ENCODE measurements around the gene IDUA. TPM values are rescaled to one million over a fixed set of nuclear protein-coding genes. Genes with fewer than 3 reads are reported as not detected.

IDUA gene
- total RNA-seq, 1 donor from 2014 or later = 18.0 TPM

- peaks cover 4% of the 10 kb centered on the region for H3K4me1 Mint-ChIP-seq
- H3K27ac Mint-ChIP-seq (ENCODE audit: unreplicated experiment) = no peak overlapping the region
- DNase-seq (ENCODE audit: low read depth, low spot score) = no peak
- H3K9me3 Mint-ChIP-seq = no peaks in the 10 kb centered on the region
- H3K4me3 Mint-ChIP-seq = no peak overlapping the region
- TF ChIP-seq, protein P1, sequence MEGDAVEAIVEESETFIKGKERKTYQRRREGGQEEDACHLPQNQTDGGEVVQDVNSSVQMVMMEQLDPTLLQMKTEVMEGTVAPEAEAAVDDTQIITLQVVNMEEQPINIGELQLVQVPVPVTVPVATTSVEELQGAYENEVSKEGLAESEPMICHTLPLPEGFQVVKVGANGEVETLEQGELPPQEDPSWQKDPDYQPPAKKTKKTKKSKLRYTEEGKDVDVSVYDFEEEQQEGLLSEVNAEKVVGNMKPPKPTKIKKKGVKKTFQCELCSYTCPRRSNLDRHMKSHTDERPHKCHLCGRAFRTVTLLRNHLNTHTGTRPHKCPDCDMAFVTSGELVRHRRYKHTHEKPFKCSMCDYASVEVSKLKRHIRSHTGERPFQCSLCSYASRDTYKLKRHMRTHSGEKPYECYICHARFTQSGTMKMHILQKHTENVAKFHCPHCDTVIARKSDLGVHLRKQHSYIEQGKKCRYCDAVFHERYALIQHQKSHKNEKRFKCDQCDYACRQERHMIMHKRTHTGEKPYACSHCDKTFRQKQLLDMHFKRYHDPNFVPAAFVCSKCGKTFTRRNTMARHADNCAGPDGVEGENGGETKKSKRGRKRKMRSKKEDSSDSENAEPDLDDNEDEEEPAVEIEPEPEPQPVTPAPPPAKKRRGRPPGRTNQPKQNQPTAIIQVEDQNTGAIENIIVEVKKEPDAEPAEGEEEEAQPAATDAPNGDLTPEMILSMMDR (conservative IDR thresholded peaks at IDR 0.05) = no peak
- H3K27me3 Mint-ChIP-seq (ENCODE audit: low read depth) = peaks cover 10% of the 10 kb centered on the region
- H3K36me3 Mint-ChIP-seq (ENCODE audit: low read depth) = no peaks in the 10 kb centered on the region
These were observed 4.8 kb downstream of the IDUA start for GRCh38 chr4:991451-992296.

DNA sequence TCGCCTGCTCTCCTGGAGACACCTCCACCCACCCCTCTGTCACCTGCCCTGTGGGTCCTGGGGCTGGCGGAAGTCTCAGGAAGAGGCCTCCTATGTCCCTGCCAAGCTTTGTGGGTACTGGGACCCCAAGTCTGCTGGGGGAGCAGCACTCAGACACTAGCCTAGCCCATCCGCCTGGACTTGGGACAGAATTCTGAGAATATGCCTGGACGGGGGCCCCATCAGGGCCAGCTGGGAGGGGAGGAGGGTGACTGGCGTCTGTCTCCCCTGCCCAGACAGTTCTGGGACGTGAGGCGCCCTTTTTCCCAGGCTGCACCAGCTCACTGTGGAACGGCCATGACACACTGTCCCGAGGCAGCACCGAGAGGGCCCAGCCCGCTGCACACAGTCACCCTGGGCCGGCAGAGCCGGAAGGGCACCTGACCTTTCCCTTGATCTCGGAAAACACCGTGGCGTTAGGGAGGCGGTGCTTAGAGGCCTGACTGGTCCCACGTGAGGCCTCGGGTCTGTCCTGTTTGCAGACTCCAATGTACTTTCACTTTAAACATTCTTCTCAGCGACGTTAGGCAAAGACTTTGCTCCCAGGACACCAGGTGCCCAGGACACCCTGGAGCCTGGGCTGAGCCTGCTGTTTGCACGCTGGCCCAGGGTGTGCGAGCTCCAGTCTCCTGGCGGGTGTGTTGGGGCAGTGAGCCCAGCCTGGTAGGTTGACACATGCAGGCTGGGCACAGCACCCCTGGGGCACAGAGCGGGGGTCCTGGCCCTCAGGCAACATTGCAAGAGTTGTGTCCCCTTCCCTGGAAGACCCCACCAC lies 5.7 kb downstream of the IDUA start:
- no peak for DNase-seq (ENCODE audit: low read depth, low spot score)
- Mint-ChIP-seq H3K9me3 (no peaks in the 10 kb centered on the region), H3K4me1 (peaks cover 4% of the 10 kb centered on the region), H3K27me3 (ENCODE audit: low read depth) (peaks cover 14% of the 10 kb centered on the region), H3K36me3 (ENCODE audit: low read depth) (no peaks in the 10 kb centered on the region), H3K4me3 (peak overlapping the region; percentile 31), H3K27ac (ENCODE audit: unreplicated experiment) (no peak overlapping the region)
- TF ChIP-seq, protein P1 (conservative IDR thresholded peaks at IDR 0.05) = no peak

DNA sequence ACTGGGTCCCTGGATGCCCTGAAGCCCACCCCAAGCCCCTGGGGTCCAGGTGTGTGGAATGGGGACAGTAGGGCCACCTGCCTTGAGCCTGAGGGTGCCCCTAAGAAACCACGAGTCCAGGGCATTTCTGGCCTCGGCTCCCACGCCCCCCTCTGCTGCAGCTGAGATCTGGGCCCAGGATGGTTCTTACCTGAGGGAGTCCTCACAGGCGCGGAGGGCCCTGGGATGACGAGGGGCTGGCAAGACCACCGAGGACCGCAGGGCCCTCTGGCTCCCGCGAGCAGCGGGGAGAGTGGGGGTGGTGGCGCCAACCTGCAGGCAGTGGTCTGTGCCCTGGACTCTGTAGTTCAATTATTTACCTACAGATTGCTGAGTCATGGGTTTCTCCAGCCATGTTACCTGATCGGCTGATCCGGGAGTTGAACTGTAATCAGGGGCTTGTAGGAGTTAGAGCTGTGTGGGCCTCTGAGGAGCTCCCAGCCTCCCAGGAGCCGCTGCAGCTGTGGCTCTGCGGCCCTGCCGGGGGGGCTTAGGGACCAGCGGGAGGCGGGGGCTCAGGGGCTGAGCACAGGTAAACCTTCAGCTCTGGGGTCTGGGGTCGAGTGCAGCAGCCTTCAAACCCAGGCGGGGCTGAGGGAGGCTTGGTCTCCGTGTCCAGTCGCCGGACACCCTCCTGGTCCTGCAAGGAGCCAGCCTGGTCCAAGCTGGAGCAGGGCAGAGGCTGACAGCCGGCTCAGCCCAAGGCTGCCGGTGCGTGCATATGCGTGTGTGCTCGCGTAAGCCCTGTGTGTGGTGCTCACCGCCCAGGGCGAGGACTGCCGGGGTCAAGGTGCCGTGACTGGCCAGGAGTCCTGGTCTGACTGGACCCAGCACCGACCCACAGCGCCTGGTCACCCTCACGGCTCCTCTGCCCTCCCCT lies 6.5 kb downstream of the IDUA start, which contains the start of gene SLC26A1:
TSS of gene SLC26A1 (minus strand) at position 294 of the 919 bp plus-strand sequence. CDS start 1,701 bp downstream, outside the sequence.
- Mint-ChIP-seq H3K27ac (ENCODE audit: unreplicated experiment) (no peak within 1 kb of the TSS), H3K36me3 (ENCODE audit: low read depth) (no peaks in the 10 kb centered on the region), H3K9me3 (no peaks in the 10 kb centered on the region), H3K4me3 (peak within 1 kb of the TSS; percentile 31), H3K27me3 (ENCODE audit: low read depth) (peaks cover 21% of the 10 kb centered on the region), H3K4me1 (peaks cover 4% of the 10 kb centered on the region)
- DNase-seq (ENCODE audit: low read depth, low spot score) = no peak
- TF ChIP-seq, protein P1 (conservative IDR thresholded peaks at IDR 0.05) = no peak

DNA sequence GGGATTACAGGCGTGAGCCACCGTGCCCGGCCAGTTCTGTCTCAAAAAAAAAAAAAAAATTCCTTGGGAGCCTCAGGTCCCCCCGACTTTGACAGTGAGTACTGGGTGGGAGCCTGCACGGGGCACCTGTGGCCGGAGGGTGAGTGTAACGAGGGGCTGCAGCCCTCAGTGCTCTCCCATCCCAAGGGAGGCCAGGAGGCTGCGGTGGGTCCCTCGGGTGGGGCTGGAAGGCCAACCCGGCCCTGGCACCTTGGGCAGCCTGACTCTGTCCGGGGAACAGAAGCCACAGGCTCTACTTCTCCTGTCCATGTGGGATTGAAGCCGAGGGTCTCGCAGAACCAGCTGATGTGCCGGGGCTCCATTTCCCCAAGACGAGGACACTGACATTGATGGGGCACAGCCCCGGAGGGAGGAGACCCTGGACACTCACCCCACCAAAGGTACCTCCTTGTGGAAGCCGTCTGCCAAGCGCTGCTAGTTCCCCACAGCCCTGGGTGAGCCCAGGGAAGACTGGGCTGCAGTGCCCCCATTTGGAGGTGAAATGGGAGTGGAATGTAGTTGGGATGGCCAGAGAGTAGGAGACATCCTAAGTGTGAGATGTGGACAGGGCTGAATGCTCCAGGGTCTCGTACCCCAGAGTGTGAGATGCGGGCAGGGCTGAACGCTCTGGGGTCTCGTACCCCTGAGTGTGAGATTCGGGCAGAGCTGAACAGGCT lies 8.6 kb downstream of the IDUA start:
- no peak for DNase-seq (ENCODE audit: low read depth, low spot score)
- H3K9me3 Mint-ChIP-seq = no peaks in the 10 kb centered on the region
- TF ChIP-seq, protein P1 (conservative IDR thresholded peaks at IDR 0.05) = no peak
- peaks cover 8% of the 10 kb centered on the region for H3K4me1 Mint-ChIP-seq
- no peak overlapping the region for H3K27ac Mint-ChIP-seq (ENCODE audit: unreplicated experiment)
- no peaks in the 10 kb centered on the region for H3K36me3 Mint-ChIP-seq (ENCODE audit: low read depth)
- peaks cover 35% of the 10 kb centered on the region for H3K27me3 Mint-ChIP-seq (ENCODE audit: low read depth)
- peak overlapping the region; percentile 32 for H3K4me3 Mint-ChIP-seq

All from neural crest cell (in vitro differentiated cells).